ENCODE results near the gene ZNF668.
A peak's percentile ranks its signal among the peaks of the same experiment; 100 is the strongest.
"Not testable (repeated sequence)": the region's sequence is repeated elsewhere in the genome, so short reads cannot be mapped to it uniquely, and the experiment has no call there.

ZNF668 gene

GRCh38 chr16:31050280-31051030 lies 23.6 kb downstream of the ZNF668 start:
- no peak for DNase-seq

- no peak for DNase-seq
These were observed 30.1 kb downstream of the ZNF668 start for GRCh38 chr16:31043898-31044481.

- DNase-seq, result no peak
These were observed 30.7 kb downstream of the ZNF668 start for GRCh38 chr16:31043352-31043751.

- no peak for DNase-seq
These were observed 31.2 kb downstream of the ZNF668 start for GRCh38 chr16:31042866-31043265.

- DNase-seq, result no peak
These were observed 35.0 kb downstream of the ZNF668 start for GRCh38 chr16:31038993-31039392.

- DNase-seq, result no peak
These were observed 37.3 kb downstream of the ZNF668 start for GRCh38 chr16:31036691-31037090.

GRCh38 chr16:31033709-31034492 lies 40.1 kb downstream of the ZNF668 start:
- DNase-seq, result peak; percentile 96

- peak; percentile 99 for DNase-seq
These were observed 41.0 kb downstream of the ZNF668 start, which contains the start of gene STX4 for GRCh38 chr16:31032736-31033708. TSS of gene STX4 (plus strand) at chr16:31033558. CDS start at chr16:31033806, 248 bp downstream.

GRCh38 chr16:31031276-31031675 lies 42.8 kb downstream of the ZNF668 start:
- no peak for DNase-seq

GRCh38 chr16:31029272-31029671 lies 44.8 kb downstream of the ZNF668 start:
- no peak for DNase-seq

GRCh38 chr16:31025339-31025738 lies 48.7 kb downstream of the ZNF668 start:
- no peak for DNase-seq

- no peak for DNase-seq
These were observed 50.3 kb downstream of the ZNF668 start for GRCh38 chr16:31023627-31024226.

- no peak for DNase-seq
These were observed 50.8 kb downstream of the ZNF668 start for GRCh38 chr16:31023252-31023602.

- DNase-seq, result no peak
These were observed 51.3 kb downstream of the ZNF668 start for GRCh38 chr16:31022544-31023251.

- DNase-seq, result no peak
These were observed 53.5 kb downstream of the ZNF668 start for GRCh38 chr16:31020536-31020935.

- DNase-seq, result not testable (repeated sequence)
These were observed 56.3 kb downstream of the ZNF668 start for GRCh38 chr16:31017756-31018155.

- no peak for DNase-seq
These were observed 58.0 kb downstream of the ZNF668 start for GRCh38 chr16:31016018-31016417.

- DNase-seq, result not testable (repeated sequence)
These were observed 60.7 kb downstream of the ZNF668 start for GRCh38 chr16:31013292-31013691.

- DNase-seq, result not testable (repeated sequence)
These were observed 62.2 kb downstream of the ZNF668 start for GRCh38 chr16:31011815-31012214.
